Measurements from ENCODE around the gene MAPKBP1. TPM values are rescaled to one million over a fixed set of nuclear protein-coding genes. Genes with fewer than 3 reads are reported as not detected.

MAPKBP1 gene
- total RNA-seq, 1 experiment from 2014 or later, result 14.5 TPM

DNA sequence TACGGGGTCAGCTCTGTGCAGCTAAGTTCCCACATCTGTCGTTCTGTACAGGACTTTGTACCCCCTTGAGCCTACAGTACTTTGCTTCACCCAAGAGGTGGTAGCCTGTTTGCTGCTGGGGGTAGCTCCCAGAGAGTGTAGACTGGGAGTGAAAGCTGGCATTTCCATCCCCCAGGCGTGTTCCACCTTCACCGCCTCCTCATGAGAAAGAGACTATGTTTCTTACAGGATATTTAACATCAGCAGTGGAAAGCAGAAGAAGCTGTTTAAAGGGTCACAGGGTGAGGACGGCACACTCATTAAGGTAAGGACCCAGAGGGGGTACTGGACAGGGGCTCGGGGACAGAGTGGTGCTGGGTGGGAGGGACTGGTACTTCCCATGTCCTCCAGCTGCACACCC is 43.5 kb downstream of the MAPKBP1 start (continued):
- TF ChIP-seq, protein P1, sequence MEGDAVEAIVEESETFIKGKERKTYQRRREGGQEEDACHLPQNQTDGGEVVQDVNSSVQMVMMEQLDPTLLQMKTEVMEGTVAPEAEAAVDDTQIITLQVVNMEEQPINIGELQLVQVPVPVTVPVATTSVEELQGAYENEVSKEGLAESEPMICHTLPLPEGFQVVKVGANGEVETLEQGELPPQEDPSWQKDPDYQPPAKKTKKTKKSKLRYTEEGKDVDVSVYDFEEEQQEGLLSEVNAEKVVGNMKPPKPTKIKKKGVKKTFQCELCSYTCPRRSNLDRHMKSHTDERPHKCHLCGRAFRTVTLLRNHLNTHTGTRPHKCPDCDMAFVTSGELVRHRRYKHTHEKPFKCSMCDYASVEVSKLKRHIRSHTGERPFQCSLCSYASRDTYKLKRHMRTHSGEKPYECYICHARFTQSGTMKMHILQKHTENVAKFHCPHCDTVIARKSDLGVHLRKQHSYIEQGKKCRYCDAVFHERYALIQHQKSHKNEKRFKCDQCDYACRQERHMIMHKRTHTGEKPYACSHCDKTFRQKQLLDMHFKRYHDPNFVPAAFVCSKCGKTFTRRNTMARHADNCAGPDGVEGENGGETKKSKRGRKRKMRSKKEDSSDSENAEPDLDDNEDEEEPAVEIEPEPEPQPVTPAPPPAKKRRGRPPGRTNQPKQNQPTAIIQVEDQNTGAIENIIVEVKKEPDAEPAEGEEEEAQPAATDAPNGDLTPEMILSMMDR (IDR thresholded peaks at IDR 0.05), result no peak

DNA sequence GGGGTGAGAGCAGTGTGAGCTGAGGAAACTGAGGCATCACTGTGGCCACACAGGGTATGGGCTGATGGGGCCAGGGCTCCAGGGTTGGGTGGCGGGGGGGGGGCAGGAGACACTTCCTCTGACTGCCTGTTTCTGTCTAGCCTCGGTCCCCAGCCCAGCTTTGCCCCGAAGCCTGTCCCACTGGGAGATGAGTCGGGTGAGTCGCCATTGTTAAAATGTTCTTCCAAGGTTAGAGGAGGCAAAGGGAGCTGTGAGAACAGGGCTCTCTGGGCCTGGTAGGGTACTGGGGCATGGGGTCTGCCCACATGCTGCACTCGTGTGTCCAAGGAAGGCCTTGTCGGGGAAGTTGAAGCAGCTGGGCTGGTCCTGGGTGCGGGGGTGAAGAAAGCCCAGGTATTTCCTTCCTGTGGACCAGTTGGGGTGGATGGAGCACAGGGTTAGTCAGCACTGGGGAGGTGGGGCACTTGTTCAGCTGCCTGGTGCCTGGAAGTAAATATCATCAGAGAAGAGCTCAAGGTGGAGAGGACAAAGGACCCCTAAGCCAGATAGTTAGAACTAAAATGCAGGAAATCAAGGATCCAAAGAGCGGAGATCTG is 45.3 kb downstream of the MAPKBP1 start:
- Mint-ChIP-seq H3K4me3 (no peak overlapping the region), H3K36me3 (no peaks in the 10 kb centered on the region), H3K9me3 (no peaks in the 10 kb centered on the region), H3K4me1 (no peaks in the 10 kb centered on the region), H3K27me3 (ENCODE audit: low read depth) (no peaks in the 10 kb centered on the region), H3K27ac (no peak overlapping the region)
- TF ChIP-seq GRHL2 (CRISPR knock-in tag; IDR thresholded peaks at IDR 0.05; ENCODE audit: insufficient replicate concordance, severe bottlenecking) (no peak), NR2C2 (CRISPR knock-in tag; IDR thresholded peaks at IDR 0.05) (no peak), SOX15 (CRISPR knock-in tag; IDR thresholded peaks at IDR 0.05) (no peak), NFYB (CRISPR knock-in tag; conservative IDR thresholded peaks at IDR 0.05; ENCODE audit: low read depth) (no peak), IRF2 (CRISPR knock-in tag; IDR thresholded peaks at IDR 0.05; ENCODE audit: borderline replicate concordance, low read depth) (no peak), TEAD1 (CRISPR knock-in tag; IDR thresholded peaks at IDR 0.05) (no peak), ETV6 (CRISPR knock-in tag; IDR thresholded peaks at IDR 0.05) (no peak), FOXJ3 (CRISPR knock-in tag; IDR thresholded peaks at IDR 0.05; ENCODE audit: borderline replicate concordance) (no peak)
- TF ChIP-seq, protein P2, sequence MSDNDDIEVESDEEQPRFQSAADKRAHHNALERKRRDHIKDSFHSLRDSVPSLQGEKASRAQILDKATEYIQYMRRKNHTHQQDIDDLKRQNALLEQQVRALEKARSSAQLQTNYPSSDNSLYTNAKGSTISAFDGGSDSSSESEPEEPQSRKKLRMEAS (CRISPR knock-in tag; IDR thresholded peaks at IDR 0.05), result no peak
- TF ChIP-seq, protein P3, sequence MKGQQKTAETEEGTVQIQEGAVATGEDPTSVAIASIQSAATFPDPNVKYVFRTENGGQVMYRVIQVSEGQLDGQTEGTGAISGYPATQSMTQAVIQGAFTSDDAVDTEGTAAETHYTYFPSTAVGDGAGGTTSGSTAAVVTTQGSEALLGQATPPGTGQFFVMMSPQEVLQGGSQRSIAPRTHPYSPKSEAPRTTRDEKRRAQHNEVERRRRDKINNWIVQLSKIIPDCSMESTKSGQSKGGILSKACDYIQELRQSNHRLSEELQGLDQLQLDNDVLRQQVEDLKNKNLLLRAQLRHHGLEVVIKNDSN (CRISPR knock-in tag; IDR thresholded peaks at IDR 0.05), result no peak
- TF ChIP-seq, protein P4, sequence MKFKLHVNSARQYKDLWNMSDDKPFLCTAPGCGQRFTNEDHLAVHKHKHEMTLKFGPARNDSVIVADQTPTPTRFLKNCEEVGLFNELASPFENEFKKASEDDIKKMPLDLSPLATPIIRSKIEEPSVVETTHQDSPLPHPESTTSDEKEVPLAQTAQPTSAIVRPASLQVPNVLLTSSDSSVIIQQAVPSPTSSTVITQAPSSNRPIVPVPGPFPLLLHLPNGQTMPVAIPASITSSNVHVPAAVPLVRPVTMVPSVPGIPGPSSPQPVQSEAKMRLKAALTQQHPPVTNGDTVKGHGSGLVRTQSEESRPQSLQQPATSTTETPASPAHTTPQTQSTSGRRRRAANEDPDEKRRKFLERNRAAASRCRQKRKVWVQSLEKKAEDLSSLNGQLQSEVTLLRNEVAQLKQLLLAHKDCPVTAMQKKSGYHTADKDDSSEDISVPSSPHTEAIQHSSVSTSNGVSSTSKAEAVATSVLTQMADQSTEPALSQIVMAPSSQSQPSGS (CRISPR knock-in tag; IDR thresholded peaks at IDR 0.05; ENCODE audit: borderline replicate concordance, low read depth), result no peak
- TF ChIP-seq, protein P5, sequence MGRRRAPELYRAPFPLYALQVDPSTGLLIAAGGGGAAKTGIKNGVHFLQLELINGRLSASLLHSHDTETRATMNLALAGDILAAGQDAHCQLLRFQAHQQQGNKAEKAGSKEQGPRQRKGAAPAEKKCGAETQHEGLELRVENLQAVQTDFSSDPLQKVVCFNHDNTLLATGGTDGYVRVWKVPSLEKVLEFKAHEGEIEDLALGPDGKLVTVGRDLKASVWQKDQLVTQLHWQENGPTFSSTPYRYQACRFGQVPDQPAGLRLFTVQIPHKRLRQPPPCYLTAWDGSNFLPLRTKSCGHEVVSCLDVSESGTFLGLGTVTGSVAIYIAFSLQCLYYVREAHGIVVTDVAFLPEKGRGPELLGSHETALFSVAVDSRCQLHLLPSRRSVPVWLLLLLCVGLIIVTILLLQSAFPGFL (CRISPR knock-in tag; IDR thresholded peaks at IDR 0.05; ENCODE audit: borderline replicate concordance), result no peak
- TF ChIP-seq, protein P6, sequence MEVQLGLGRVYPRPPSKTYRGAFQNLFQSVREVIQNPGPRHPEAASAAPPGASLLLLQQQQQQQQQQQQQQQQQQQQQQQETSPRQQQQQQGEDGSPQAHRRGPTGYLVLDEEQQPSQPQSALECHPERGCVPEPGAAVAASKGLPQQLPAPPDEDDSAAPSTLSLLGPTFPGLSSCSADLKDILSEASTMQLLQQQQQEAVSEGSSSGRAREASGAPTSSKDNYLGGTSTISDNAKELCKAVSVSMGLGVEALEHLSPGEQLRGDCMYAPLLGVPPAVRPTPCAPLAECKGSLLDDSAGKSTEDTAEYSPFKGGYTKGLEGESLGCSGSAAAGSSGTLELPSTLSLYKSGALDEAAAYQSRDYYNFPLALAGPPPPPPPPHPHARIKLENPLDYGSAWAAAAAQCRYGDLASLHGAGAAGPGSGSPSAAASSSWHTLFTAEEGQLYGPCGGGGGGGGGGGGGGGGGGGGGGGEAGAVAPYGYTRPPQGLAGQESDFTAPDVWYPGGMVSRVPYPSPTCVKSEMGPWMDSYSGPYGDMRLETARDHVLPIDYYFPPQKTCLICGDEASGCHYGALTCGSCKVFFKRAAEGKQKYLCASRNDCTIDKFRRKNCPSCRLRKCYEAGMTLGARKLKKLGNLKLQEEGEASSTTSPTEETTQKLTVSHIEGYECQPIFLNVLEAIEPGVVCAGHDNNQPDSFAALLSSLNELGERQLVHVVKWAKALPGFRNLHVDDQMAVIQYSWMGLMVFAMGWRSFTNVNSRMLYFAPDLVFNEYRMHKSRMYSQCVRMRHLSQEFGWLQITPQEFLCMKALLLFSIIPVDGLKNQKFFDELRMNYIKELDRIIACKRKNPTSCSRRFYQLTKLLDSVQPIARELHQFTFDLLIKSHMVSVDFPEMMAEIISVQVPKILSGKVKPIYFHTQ (CRISPR knock-in tag; IDR thresholded peaks at IDR 0.05), result no peak
- CTCF ChIA-PET, result interaction anchor here (1.0 to 1.4 kb wide), 2 partner anchors 45 to 85 kb away, joined by 3 to 4 read pairs; partner anchors contain the start of gene MAPKBP1
- DNase-seq (ENCODE audit: low spot score), result no peak
- POLR2A ChIA-PET, result no interaction called here
- ATAC-seq, result no peak

Measured in WTC11 (cell line).